H1 (cell line): ENCODE data around the gene DISC1.

Source experiments
- BRCA1 ChIP-seq: IDR thresholded peaks from 2 replicates; pipeline ENCODE4 v1.6.1; 2012; ENCODE audit warnings: low read depth, low read length, improper control_type of control experiment
- CTCF ChIP-seq, 3 experiments: IDR thresholded peaks; 1 replicate in 2 of 3; 2 replicates in 1 of 3; pipeline versions ENCODE4 v1.5.1 to v1.6.1; 2011; ENCODE audit warnings: low read length in 3 of 3, mild to moderate bottlenecking in 3 of 3, inconsistent platforms in 2 of 3, low read depth in 1 of 3, moderate library complexity in 1 of 3; ENCODE audit not compliant: insufficient read depth in 1 of 3; ENCODE audit errors: control extremely low read depth in 1 of 3
- EP300 ChIP-seq, 2 experiments: IDR thresholded peaks; 1 replicate in 1 of 2; 2 replicates in 1 of 2; pipeline ENCODE4 v1.6.1; 2011 to 2012; ENCODE audit warnings: low read depth in 2 of 2, low read length in 2 of 2, mild to moderate bottlenecking in 2 of 2, borderline replicate concordance in 1 of 2, inconsistent platforms in 1 of 2, moderate library complexity in 1 of 2
- EZH2 ChIP-seq: fragments of 200-600 bp; sonication (generic); IDR thresholded peaks from 2 replicates; pipeline ENCODE4 v1.7.1; 2012; ENCODE audit warnings: low read depth, mild to moderate bottlenecking, moderate library complexity, low read length, inconsistent platforms; ENCODE audit not compliant: severe bottlenecking
- HDAC6 ChIP-seq: IDR thresholded peaks from one replicate; pipeline ENCODE4 v1.7.1; 2012; ENCODE audit warnings: low read depth, mild to moderate bottlenecking, inconsistent platforms, low read length, moderate library complexity
- JUN ChIP-seq: IDR thresholded peaks from 2 replicates; pipeline ENCODE4 v1.6.1; 2011; ENCODE audit warnings: low read depth, mild to moderate bottlenecking, improper control_type of control experiment, low read length
- PHF8 ChIP-seq: fragments of 200-600 bp; sonication (generic); conservative IDR thresholded peaks from 2 replicates; pipeline ENCODE4 v1.7.1; 2012; ENCODE audit warnings: low read depth, mild to moderate bottlenecking, inconsistent platforms, low read length, moderate library complexity
- POLR2A ChIP-seq, 2 experiments: IDR thresholded peaks; 1 replicate in 1 of 2; 2 replicates in 1 of 2; pipeline ENCODE4 v1.6.1; 2011; ENCODE audit warnings: low read depth in 2 of 2, low read length in 2 of 2, mild to moderate bottlenecking in 2 of 2; ENCODE audit errors: control extremely low read depth in 1 of 2
- POLR2AphosphoS5 ChIP-seq: IDR thresholded peaks from 2 replicates; pipeline ENCODE4 v1.6.1; 2011; ENCODE audit warnings: low read depth, low read length

DNA sequence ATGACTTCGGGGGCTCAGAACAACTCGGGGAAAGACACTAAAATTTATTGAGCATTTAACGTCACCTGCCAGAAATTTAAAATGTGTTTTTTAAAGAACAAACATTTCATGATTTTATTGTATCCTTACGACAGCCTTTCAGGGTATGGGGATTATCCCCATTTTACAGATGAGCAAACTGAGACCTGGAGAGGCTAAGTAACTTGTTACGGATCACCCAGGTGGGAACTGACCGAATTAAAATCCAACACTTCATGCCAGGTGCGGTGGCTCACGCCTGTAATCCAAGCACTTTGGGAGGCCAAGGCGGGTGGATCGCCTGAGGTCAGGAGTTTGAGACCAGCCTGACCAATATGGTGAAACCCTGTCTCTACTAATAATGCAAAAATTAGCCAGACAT lies 50.9 kb downstream of the DISC1 start:
- TF ChIP-seq POLR2A (IDR thresholded peaks at IDR 0.05; ENCODE audit: control extremely low read depth in 1 of 2, low read depth in 2 of 2, low read length in 2 of 2) (no peak), EZH2 (no peak), HDAC6 (no peak), BRCA1 (no peak), PHF8 (no peak), CTCF (IDR thresholded peaks at IDR 0.05; ENCODE audit: control extremely low read depth in 1 of 3, insufficient read depth in 1 of 3, low read depth in 1 of 3, low read length in 3 of 3) (no peak), JUN (no peak), EP300 (IDR thresholded peaks at IDR 0.05; ENCODE audit: borderline replicate concordance in 1 of 2, low read depth in 2 of 2, low read length in 2 of 2) (no peak), POLR2AphosphoS5 (no peak)
